A549 (cell line): Measurements from ENCODE around the gene MAPKAPK5. TPM values are rescaled to one million over a fixed set of nuclear protein-coding genes. Genes with fewer than 3 reads are reported as not detected.
A peak's percentile ranks its signal among the peaks of the same experiment; 100 is the strongest.
"Not testable (repeated sequence)": the region's sequence is repeated elsewhere in the genome, so short reads cannot be mapped to it uniquely, and the experiment has no call there.

Experiments used
- ATAC-seq, 2 experiments: fragments of 200-7000 bp in 1 of 2; fragments of >200 bp in 1 of 2; cut with Nextera tagmentation in 1 of 2; cut with Tn5 transposase in 1 of 2; 3 replicates each; pipeline versions ENCODE4 v1.8.0 to v1.9.1; 2018 to 2020; ENCODE audit warnings: mild to moderate bottlenecking in 1 of 2, moderate library complexity in 1 of 2
- CTCF ChIA-PET: fragments of 300-600 bp; sonication (Branson Sonifier 250); formaldehyde crosslinking; extraction: SDS; loops from one replicate; lab custom pipeline; 2021; ENCODE audit warnings: antibody characterized with exemption, inconsistent platforms; lab: Yijun Ruan, JAX
- POLR2A ChIA-PET: fragments of 350-600 bp; formaldehyde crosslinking; extraction: SDS; loops from one replicate; lab custom pipeline; 2021; ENCODE audit warnings: antibody characterized with exemption, inconsistent platforms; lab: Yijun Ruan, JAX
- DNase-seq, 2 experiments: peaks; one replicate each; pipeline versions ENCODE4 v3.0.0 to v3.0.0-alpha.2; 2011 to 2016; ENCODE audit warnings: low read depth in 1 of 2, low spot score in 1 of 2
- FAIRE-seq: peaks from 2 replicates; lab custom pipeline; 2011; peaks lifted over from hg19 to GRCh38; lab: Jason Lieb, UNC
- H3K27ac ChIP-seq, 2 experiments: fragments of >200 bp; sonication (Bioruptor Twin); formaldehyde crosslinking; 3 replicates each; pipeline ENCODE4 v1.5.1; 2016 to 2017
- H3K4me1 ChIP-seq: fragments of >200 bp; sonication (Bioruptor Twin); formaldehyde crosslinking; 3 replicates; pipeline ENCODE4 v1.6.1; 2016
- H3K4me2 ChIP-seq: fragments of >200 bp; sonication (Bioruptor Twin); formaldehyde crosslinking; 3 replicates; pipeline ENCODE4 v1.6.1; 2016
- H3K4me3 ChIP-seq: fragments of >200 bp; sonication (Bioruptor Twin); formaldehyde crosslinking; 3 replicates; pipeline ENCODE4 v1.5.1; 2016
- H3K9me3 ChIP-seq: fragments of >200 bp; sonication (Bioruptor Twin); formaldehyde crosslinking; 3 replicates; pipeline ENCODE4 v1.6.1; 2016
- BCL3 ChIP-seq: fragments of >200 bp; sonication (Bioruptor Twin); formaldehyde crosslinking; IDR thresholded peaks from 3 replicates; pipeline ENCODE4 v1.6.1; 2016
- BHLHE40 ChIP-seq: IDR thresholded peaks from 2 replicates; pipeline ENCODE4 v1.6.1; 2012; ENCODE audit warnings: low read depth, low read length, inconsistent platforms
- CBX8 ChIP-seq: fragments of 200-600 bp; sonication (generic); IDR thresholded peaks from 2 replicates; pipeline ENCODE4 v1.6.1; 2016
- CEBPB ChIP-seq, 2 experiments: fragments of >200 bp in 1 of 2; sonication (Bioruptor Twin) in 1 of 2; formaldehyde crosslinking in 1 of 2; IDR thresholded peaks; 2 replicates each; pipeline ENCODE4 v1.6.1; 2012 to 2016
- CHD2 ChIP-seq: fragments of 150-350 bp; IDR thresholded peaks from 2 replicates; pipeline ENCODE4 v1.6.1; 2014; ENCODE audit warnings: low read length; ENCODE audit not compliant: partially characterized antibody
- CTCF ChIP-seq: fragments of >200 bp; sonication (Bioruptor Twin); formaldehyde crosslinking; IDR thresholded peaks from 3 replicates; pipeline ENCODE4 v1.5.1; 2016
- EHF ChIP-seq: fragments of 250-450 bp; sonication (Bioruptor Pico); IDR thresholded peaks from 2 replicates; pipeline ENCODE4 v1.5.0; 2020; ENCODE audit warnings: mild to moderate bottlenecking
- ESRRA ChIP-seq: fragments of 150-350 bp; IDR thresholded peaks from 2 replicates; pipeline ENCODE4 v1.6.1; 2014; ENCODE audit warnings: mild to moderate bottlenecking, low read length, borderline replicate concordance
- FOXS1 ChIP-seq: fragments of 250-450 bp; sonication (Bioruptor Pico); IDR thresholded peaks from 2 replicates; pipeline ENCODE4 v1.5.0; 2020; ENCODE audit warnings: mild to moderate bottlenecking, moderate library complexity
- GATA3 ChIP-seq: IDR thresholded peaks from 2 replicates; pipeline ENCODE4 v1.6.1; 2012; ENCODE audit warnings: borderline replicate concordance
- HEYL ChIP-seq: fragments of 250-450 bp; sonication (Bioruptor Pico); IDR thresholded peaks from 2 replicates; pipeline ENCODE4 v1.8.0; 2021; ENCODE audit warnings: mild to moderate bottlenecking, moderate library complexity
- KDM1A ChIP-seq: fragments of 200-600 bp; sonication (generic); IDR thresholded peaks from 2 replicates; pipeline ENCODE4 v1.6.1; 2016; ENCODE audit warnings: low read depth, mild to moderate bottlenecking
- MAZ ChIP-seq: fragments of 150-350 bp; IDR thresholded peaks from 2 replicates; pipeline ENCODE4 v1.6.1; 2014; ENCODE audit warnings: antibody characterized with exemption, low read depth, low read length, borderline replicate concordance
- NFE2L2 ChIP-seq: fragments of 150-350 bp; conservative IDR thresholded peaks from 2 replicates; pipeline ENCODE4 v1.6.1; 2014; ENCODE audit warnings: low read length
- PBX3 ChIP-seq: IDR thresholded peaks from 2 replicates; pipeline ENCODE4 v1.6.1; 2012
- POLR2A ChIP-seq: IDR thresholded peaks from 2 replicates; pipeline ENCODE4 v1.6.1; 2012; ENCODE audit warnings: mild to moderate bottlenecking, low read length
- RAD21 ChIP-seq, 2 experiments: fragments of >200 bp in 1 of 2; sonication (Bioruptor Twin) in 1 of 2; formaldehyde crosslinking in 1 of 2; IDR thresholded peaks in 1 of 2; conservative IDR thresholded peaks in 1 of 2; 2 replicates in 1 of 2; 3 replicates in 1 of 2; pipeline ENCODE4 v1.6.1; 2012 to 2018; ENCODE audit warnings: inconsistent platforms in 1 of 2
- RARB ChIP-seq: fragments of 250-450 bp; sonication (Bioruptor Pico); IDR thresholded peaks from 2 replicates; pipeline ENCODE4 v1.8.0; 2021; ENCODE audit warnings: mild to moderate bottlenecking, moderate library complexity
- WGBS: methylation state at CpG from one replicate; pipeline ENCODE4 v1.1.6; 2017; ENCODE audit errors: missing lambda C conversion rate; 5-methylcytosine and 5-hydroxymethylcytosine counted together
- polyA plus RNA-seq, 4 experiments: library from polyadenylated mRNA; depleted of rRNA in 3 of 4; stranded (reverse); fragments of >200 nt; fragmentation: RNase III in 1 of 4; extraction: RNeasy Plus Mini Kit Qiagen cat#74134 plus additional on column Dnase treatment in 1 of 4; gene quantifications; 2 replicates in 3 of 4; 3 replicates in 1 of 4; pipeline ENCODE4 v1.2.3, GENCODE V29; 2011 to 2017
- TF ChIP-seq, protein P1 (sequence below): IDR thresholded peaks from 2 replicates; pipeline ENCODE4 v1.6.1; 2012
- TF ChIP-seq, protein P2 (sequence below): fragments of 150-350 bp; IDR thresholded peaks from 2 replicates; pipeline ENCODE4 v1.6.1; 2014; ENCODE audit warnings: low read depth, mild to moderate bottlenecking, low read length
- TF ChIP-seq, protein P3 (sequence below): fragments of 450-650 bp; IDR thresholded peaks from 2 replicates; pipeline ENCODE4 v1.6.1; 2014; ENCODE audit warnings: antibody characterized with exemption

MAPKAPK5 gene
- polyA plus RNA-seq, 2 of the 4 experiments (the other 2 are of a cell fraction) = 33.9 to 69.5 TPM

- ATAC-seq (peak in 1 of 2 experiments; percentile 88; a peak in 3 of 6 replicates), DNase-seq (peak in 1 of 2 experiments; percentile 48)
- FAIRE-seq, H3K4me1 ChIP-seq, H3K9me3 ChIP-seq: not testable (repeated sequence)
- TF ChIP-seq CEBPB (IDR thresholded peaks at IDR 0.05) (peak in 1 of 2 experiments; percentile 27; a peak in 1 of 4 replicates), EHF (CRISPR knock-in tag) (0 out of 2 replicates have a peak, but pooled peaks have one; percentile 17), FOXS1 (CRISPR knock-in tag) (0 out of 2 replicates have a peak, but pooled peaks have one; percentile 43)
- TF ChIP-seq, protein P1, sequence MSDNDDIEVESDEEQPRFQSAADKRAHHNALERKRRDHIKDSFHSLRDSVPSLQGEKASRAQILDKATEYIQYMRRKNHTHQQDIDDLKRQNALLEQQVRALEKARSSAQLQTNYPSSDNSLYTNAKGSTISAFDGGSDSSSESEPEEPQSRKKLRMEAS = peak; percentile 45; the same call in 1 of the 2 replicates
- H3K4me3 ChIP-seq = peak overlapping the region; percentile 44
- H3K4me2 ChIP-seq = peak overlapping the region; percentile 70
- CTCF ChIA-PET = interaction anchor here (1.3 kb wide), 1 partner anchor 553 kb away, joined by 4 read pairs; no protein-coding TSS in a partner anchor
- POLR2A ChIA-PET = interaction anchor here (0.6 to 1.4 kb wide), 2 partner anchors 9 to 69 kb away, joined by 3 read pairs; no protein-coding TSS in a partner anchor
- 5% methylated on average over 17 of the region's 22 CpGs for WGBS
- H3K27ac ChIP-seq = peak overlapping the region; percentile 85 to 87
These were observed 7.2 kb upstream of the MAPKAPK5 start for GRCh38 chr12:111834740-111835386.

GRCh38 chr12:111835531-111836181 is 6.4 kb upstream of the MAPKAPK5 start:
- ChIA-PET POLR2A (interaction anchor here (0.6 to 1.4 kb wide), 2 partner anchors 10 to 68 kb away, joined by 3 read pairs; no protein-coding TSS in a partner anchor), CTCF (interaction anchor here (1.0 to 1.3 kb wide), 2 partner anchors 82 to 552 kb away, joined by 3 to 4 read pairs; no protein-coding TSS in a partner anchor)
- peak overlapping the region; percentile 70 for H3K4me2 ChIP-seq
- DNase-seq, FAIRE-seq, H3K9me3 ChIP-seq: not testable (repeated sequence)
- H3K27ac ChIP-seq = peak overlapping the region; percentile 85 to 87
- 94% methylated on average over 18 of the region's 28 CpGs for WGBS
- H3K4me3 ChIP-seq = peak overlapping the region; percentile 44; the same call in 2 of the 3 replicates
- peak in 1 of 2 experiments; percentile 40; a peak in 3 of 6 replicates for ATAC-seq
- peaks cover 11% of the 10 kb centered on the region; the same call in 2 of the 3 replicates for H3K4me1 ChIP-seq

DNA sequence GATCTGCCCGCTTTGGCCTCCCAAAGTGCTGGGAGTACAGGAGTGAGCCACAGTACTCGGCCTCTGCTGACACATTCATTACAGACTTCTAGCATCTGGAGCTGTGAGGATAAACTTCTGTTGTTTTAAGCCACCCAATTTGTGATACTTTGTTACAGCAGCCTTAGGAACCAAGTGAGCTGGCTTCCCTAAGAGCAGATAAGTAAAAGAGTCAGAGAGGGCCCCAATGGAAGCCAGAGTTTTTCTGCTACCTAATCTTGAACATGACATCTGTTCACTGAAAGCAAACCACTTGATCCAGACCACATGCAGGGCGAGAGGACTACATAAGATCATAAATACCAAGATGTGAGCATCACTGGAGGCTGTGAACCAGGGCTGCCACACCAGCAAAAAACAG is 3.7 kb upstream of the MAPKAPK5 start:
- no peak overlapping the region for H3K4me2 ChIP-seq
- DNase-seq (no peak), FAIRE-seq (no peak), ATAC-seq (no peak)
- WGBS = 93% methylated on average over 3 of the region's 3 CpGs
- H3K4me3 ChIP-seq = no peak overlapping the region
- peaks cover 13% of the 10 kb centered on the region; the same call in 2 of the 3 replicates for H3K4me1 ChIP-seq
- ChIA-PET POLR2A (no interaction called here), CTCF (no interaction called here)
- no peak overlapping the region for H3K27ac ChIP-seq
- no peaks in the 10 kb centered on the region for H3K9me3 ChIP-seq
- TF ChIP-seq FOXS1 (CRISPR knock-in tag) (no peak), POLR2A (no peak), CHD2 (no peak), PBX3 (no peak), CBX8 (no peak), RARB (CRISPR knock-in tag) (no peak), BHLHE40 (no peak), RAD21 (conservative IDR thresholded peaks at IDR 0.05 in 1 of 2, IDR thresholded peaks at IDR 0.05 in 1 of 2) (no peak), BCL3 (no peak), KDM1A (no peak), GATA3 (no peak), HEYL (CRISPR knock-in tag) (no peak), NFE2L2 (no peak), ESRRA (no peak), CTCF (no peak), MAZ (no peak)
- TF ChIP-seq, protein P2, sequence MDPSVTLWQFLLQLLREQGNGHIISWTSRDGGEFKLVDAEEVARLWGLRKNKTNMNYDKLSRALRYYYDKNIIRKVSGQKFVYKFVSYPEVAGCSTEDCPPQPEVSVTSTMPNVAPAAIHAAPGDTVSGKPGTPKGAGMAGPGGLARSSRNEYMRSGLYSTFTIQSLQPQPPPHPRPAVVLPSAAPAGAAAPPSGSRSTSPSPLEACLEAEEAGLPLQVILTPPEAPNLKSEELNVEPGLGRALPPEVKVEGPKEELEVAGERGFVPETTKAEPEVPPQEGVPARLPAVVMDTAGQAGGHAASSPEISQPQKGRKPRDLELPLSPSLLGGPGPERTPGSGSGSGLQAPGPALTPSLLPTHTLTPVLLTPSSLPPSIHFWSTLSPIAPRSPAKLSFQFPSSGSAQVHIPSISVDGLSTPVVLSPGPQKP = no peak
- TF ChIP-seq, protein P3, sequence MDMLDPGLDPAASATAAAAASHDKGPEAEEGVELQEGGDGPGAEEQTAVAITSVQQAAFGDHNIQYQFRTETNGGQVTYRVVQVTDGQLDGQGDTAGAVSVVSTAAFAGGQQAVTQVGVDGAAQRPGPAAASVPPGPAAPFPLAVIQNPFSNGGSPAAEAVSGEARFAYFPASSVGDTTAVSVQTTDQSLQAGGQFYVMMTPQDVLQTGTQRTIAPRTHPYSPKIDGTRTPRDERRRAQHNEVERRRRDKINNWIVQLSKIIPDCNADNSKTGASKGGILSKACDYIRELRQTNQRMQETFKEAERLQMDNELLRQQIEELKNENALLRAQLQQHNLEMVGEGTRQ = no peak
- TF ChIP-seq, protein P1 = no peak
- TF ChIP-seq, all 56 proteins: peak for 0
